ENCODE results near the gene ATP5F1E.
"Not testable (repeated sequence)": the region's sequence is repeated elsewhere in the genome, so short reads cannot be mapped to it uniquely, and the experiment has no call there.

Gene ATP5F1E

DNA sequence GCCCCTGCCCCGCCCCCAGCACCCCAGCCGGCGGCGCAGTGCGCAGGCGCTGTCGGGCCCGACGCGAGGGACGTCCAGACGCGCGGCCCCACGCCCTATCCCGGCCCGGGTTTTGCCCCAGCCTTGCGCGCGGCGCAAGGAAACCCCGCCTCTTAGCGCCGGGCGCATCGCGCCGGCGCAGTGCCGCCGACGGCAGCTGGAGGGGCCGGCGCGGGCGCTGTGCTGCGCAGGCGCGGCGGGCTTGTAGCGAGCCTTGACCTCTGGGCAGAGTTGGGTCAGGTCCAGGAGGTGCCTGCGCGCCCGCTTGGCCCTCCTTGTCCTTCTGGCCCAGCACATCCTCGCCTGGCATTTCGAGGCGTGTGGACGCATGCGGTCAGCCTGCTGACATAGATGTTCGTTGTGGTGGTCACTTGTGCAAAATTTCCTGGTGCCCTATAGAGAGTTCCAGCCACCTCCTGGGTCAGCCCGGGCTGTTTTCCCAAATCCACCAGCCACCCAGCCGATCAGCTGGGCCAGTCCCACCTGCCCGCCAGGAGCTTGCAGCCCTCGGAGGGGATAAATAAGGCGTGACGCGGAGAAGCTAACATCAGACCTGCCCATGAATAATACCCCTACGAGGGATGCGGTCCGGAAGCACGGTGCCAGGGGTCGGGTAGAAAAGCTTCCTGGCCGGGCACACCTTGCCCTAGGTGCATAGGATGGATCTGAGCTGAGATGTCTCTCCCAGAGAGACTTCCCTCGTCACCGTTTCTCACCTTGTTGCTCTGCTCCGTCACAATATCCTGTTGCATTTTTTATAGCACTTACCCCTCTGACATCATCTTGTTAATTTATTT, 10.9 kb upstream of the ATP5F1E start:
- DNase-seq, result peak; percentile 90

DNA sequence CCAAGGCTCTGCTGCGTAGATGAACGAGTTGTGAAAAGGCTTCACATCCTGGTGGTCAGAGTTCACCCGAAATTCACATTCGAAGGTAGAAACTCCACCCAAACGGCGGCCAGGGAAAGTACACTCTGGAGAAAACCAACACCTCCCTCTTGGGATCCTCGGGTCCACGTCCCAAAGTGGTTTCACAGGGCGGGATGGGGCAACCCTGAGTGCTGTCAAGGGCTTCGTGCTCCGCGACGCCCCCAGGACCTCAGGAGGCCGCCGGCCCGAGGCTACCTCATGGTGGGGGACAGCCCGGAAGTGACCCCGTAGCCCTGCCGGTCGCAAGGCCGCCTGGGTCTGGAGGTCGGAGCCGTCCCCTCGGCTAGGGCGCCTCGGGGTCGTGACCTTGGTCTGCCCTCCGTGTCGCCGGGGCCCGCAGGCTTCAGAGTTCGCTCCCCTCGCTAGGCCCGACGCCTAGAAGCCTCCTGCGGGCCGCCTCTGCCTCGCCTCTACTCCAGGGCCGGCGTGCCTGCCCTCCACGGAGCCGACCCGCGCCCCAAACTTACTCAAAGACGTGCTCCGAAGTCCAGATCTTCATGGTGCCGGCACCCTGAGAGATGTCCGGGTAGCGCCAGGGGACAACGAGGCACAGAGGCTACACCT, 10.1 kb upstream of the ATP5F1E start, which contains the start of gene PRELID3B:
TSS of gene PRELID3B (minus strand) at position 636 of the 645 bp plus-strand sequence. CDS start at position 580, 56 bp downstream.
- no peak for DNase-seq

DNA sequence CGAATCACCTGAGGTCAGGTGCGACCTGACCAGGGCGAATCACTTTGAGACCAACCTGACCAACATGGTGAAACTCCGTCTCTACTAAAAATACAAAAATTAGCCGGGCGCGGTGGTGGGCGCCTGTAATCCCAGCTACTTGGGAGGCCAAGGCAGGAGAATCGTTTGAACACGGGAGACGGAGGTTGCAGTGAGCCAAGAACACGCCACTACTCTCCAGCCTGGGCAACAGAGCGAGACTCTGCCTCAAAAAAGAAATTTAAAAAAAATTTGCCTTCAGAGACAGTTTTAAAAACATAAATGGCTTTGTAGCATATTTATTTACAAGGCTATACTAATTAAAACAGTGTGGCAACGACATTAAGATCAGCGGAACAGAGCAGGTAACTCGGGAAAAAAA, 9.4 kb upstream of the ATP5F1E start:
- DNase-seq, result not testable (repeated sequence)

DNA sequence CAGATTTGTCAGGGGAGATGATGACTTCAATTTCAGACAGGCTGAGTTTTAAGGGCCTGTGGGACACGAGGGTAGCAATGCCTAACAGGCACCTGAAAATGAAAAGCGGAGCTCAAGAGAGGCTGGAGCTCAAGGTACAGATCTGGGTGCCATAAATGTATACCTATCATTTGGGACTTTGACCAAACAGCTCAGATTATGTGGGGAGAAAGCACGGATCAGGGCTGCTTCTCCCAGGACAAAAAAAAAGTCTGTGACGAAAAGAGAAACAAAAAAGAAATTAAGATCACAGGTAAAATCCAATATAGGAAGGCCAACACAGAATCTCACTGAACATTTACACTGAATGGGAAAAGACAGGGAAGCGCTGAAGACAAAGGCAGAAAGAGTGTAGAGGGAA, 8.5 kb upstream of the ATP5F1E start:
- DNase-seq, result no peak

DNA sequence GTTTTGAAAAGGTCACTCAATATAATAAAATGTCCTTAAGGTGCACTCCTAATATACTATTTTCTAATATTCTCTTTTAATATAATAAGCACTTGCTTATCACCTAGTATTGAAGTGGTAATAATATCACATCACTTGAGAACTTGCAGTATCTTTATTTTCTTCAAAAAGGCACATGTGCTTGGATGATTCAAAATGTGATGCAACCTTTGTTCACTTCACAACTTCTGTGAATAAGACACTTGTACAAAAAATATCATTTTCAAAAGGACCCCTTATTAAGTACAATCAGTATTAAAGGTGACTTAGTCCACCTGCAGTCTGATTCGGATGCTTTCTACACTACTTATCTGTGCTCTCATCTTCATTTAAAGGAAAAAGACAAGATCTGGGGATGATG, 7.1 kb upstream of the ATP5F1E start:
- no peak for DNase-seq

DNA sequence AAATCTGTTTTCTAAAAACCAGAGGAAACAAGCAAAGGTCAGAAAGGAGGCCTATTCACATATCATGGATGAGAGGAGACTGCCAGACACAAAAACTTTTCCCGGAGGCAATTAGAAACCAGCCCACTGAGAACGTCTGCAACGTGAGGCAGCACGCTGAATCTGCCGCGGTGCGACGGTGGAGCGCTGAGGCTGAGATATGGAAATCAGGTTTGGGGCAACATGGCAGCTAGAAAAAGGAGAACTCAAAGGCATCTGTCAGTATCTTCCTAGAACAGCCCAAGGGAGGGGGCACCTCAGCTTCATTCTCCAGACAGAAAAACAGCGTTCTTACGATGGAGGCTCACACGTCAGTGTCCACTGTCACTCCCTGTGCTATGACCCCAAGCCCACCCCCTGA, 5.3 kb upstream of the ATP5F1E start:
- no peak for DNase-seq

DNA sequence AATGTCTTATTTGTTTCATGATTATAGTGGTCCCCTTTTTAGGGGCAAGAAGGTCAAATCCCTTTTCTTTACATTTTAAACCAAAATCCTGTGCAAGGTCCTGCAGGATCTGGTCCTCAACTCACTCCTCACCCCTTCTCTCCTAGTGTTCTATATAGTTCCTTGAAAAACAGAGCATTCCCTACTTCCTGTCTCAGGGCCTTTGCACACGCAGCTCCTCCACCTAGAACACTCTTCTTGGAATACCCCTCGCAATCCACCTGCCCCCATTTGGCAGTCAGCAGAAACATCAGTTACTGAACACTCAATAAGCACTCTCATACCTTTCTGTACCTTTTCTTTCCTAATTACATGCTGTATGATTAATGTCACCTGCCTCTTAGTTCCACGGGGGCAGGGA, 3.2 kb upstream of the ATP5F1E start:
- DNase-seq, result no peak

DNA sequence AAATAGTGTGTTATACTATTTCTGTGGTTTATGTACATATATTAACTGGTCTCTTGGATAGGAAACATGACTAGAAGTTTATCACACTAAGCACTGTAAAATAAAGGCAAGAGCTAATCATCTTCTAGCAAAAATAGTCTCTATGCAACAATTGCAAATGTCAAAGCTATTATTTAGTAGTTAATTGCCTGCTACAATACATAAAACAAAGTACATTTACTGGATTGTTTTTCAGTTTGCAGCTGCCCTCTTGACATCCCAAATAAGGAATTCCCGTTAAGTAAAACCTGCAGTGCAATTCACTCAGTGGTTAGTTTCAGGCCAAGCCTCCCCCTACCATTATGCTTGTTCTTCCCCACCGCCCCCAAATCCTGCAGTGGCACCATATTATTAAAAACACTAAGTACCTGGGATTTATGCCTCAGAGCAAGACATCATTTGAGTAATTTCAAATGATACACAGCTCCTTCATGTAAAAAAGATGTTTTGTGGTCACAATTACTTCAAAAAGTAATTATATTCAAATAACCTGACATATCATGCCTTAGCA, 1.6 kb upstream of the ATP5F1E start:
- no peak for DNase-seq

DNA sequence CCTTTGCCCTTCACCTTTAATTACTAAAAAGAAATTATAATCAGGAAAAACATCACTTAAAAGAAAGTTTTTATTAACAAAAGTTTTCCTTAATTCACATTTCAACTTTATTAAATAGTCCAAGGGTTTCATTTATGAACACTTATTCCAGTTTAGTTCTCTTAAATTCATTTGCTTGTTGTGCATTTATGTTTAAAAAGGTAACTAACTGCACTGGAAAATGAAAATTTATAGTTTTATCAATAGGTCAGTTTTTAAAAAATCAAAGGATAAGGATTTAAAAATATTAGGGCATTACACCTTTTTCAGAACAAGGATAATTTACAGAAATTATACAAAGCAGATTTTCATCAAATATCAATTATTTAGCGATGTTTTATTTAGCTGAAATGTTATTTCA, 958 bp upstream of the ATP5F1E start:
- DNase-seq, result no peak

DNA sequence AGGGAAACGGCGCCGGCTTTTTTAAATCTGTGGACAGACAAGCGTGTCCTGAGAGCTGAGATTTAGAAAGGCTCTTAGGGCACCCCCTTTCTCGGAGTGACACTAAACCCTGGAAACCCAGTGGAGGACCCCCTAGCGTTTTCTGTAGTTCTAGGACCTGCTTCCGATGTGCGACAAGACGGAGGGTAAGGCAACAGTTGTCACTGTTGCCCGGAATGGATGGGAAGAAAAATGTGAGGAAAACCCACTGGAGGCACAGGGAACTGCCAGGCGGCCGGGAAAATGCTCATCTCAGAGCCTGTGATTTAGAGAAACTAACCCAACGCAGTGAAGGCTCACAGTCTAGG, 551 bp upstream of the ATP5F1E start:
- DNase-seq, result peak; percentile 83

DNA sequence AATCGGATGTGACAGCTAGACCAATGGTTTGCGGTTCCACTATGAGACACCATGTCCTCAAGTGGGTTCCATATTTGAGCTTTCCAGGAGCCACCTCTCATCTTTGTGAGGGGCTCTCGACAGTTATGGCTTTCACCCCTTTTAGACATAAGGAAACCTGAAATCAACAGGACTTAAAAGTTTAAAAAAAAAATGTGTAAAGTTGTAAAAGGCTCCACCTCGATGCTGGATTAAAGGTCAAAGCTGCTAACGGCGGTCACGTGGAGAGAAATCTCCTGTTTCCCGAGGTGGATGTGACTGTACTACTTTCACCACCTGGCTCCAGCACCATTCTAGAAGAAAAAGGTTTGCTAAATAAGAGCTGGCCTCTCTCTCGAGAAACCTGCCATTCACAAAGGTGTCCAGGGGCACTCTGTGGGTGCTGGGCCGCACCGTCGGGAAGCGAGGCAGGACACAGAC, 542 bp downstream of the ATP5F1E start:
- DNase-seq, result no peak

DNA sequence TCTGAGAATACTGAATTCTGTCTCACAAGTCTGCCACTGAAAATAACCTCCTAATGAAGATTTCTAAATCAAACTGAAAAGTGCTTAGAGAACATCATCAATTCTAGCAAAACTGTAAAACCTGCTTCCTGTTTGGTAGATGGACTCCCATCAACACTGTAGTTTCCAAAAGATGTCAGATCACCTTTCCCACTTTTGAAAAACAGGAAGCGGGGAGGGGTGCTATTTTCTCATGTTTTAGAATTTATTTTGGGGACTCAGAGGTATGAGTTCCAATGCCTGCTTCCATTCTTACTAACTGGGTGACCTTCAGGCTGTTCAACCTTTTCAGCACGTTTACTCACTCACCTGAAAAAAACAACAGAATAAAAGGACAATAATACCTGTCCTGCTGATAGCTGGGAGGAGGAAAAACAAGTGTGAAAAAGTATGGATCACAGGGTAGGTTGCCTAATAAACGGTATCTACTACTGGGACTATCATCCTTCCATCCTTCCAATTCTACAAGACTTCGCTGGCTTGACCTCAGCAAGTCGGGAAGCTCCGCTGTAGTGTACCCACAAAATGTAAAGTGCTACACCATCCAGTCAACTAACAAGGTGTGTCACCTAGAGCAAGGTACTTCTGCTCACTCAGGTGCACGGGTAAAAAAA, 1.1 kb downstream of the ATP5F1E start:
- no peak for DNase-seq

DNA sequence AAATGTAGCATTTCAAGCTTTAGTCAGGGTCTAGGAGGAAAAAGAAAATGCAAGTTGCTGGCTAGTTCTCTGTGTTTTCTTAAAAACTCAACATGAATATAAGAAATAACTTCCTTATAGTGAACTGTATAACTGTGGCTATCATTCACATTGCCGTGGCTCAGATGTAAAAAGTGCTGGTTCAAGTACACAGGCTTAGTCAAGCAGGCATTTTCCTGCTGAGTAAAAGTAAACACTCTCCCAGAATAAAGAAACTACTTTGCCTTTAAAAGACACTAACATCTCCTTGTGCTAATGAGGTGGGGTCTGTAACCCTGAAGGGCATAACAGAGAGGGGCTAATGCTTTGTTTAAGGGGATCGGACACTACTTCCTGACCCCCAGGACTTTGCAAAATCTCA, 3.3 kb downstream of the ATP5F1E start:
- DNase-seq, result no peak

DNA sequence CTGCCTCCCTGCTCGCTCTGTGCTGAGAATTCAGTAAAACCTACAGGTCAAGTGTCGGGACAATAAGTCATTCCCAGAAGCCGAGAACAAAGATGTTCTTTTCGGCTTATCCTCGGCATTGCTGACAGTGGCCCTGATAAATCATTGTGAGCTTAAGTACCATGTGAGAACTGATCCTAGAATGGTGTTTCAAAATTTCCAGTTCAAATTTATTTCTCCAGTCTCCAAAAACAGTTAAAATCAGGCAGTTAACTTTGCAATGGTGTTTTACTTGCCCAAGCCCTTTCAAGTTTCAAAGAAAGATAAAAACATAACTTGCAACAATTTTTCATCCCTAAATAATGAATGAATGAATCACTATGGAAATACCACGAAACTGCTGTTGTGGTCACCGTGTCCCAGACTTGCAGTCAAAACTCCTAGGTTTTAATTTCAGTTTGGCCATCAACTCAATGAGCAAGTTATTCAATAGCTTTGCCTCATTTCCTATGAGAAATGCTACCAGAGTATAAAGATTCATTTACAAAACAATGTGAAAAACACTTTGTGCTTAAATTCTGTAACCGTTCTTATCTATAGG, 4.3 kb downstream of the ATP5F1E start:
- DNase-seq, result no peak

DNA sequence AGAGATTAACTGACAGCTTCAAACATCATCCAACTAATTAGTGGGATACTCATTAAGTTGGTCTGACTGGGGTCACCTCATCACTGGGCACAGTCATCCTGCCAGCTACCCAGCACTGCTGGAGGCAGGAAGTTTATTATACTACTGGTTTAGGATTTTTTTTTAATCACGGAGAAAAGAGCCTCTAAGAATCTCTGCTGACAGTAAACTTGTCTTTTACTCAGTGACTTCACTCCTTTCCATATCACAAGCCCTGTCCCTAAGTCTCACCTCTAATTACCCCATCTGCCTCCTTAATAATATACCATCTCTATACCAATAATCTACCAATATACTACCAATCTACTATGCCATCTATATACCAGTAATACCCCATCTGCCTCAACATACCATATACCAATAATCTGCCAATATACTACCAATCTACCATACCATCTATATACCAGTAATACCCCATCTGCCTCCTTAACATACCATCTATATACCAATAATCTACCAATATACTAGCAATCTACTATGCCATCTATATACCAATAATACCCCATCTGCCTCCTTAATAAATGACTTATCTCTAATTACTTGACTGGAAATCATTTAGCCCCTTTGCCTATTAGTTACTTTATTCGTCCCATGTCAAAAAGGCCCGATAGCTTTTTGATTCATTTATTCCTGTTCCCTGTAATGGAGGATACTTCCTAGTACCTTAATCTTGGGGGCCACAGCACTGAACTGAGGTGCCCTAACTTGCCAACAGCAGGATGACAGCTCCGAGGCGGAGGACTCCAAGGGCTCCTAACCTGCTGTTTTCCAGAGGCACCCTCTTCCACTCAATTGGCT, 5.0 kb downstream of the ATP5F1E start:
- DNase-seq, result no peak

DNA sequence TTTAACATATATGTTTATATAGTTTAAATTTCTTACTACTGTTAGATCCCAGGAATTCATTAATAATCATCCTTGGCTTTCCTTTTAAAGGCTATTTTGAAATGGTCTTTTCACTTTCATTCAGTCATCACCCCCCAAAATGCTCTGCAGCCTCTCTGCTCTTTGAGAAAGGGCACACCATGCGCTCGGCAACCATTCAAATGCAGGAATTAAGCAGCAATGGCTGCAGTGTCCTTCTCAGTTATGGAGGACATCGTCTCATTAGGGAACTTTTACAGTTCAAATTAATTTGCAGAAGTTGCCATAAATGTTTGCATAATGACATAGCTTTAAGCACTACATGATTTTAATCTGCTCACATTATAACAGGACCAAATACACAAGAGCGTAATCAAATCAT, 6.6 kb downstream of the ATP5F1E start:
- DNase-seq, result no peak

DNA sequence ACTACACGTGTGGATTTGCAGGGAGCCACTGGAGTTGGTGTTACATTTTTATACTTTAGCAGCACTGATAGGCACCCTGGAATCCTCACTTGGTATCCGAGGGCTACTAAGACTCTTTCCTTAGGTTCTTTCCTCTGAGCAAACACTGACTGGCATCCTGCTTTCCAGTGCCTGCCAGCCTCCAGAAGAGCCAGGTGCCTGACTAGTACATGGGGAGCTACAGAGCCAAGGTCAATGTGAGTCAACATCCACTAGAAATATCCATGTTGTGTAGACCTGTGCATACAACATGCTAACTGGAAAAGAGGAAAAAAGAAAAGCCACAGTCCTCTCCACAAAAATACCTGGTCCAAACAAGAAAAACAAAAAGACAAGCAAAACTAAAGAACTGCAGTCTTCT, 7.0 kb downstream of the ATP5F1E start:
- no peak for DNase-seq

DNA sequence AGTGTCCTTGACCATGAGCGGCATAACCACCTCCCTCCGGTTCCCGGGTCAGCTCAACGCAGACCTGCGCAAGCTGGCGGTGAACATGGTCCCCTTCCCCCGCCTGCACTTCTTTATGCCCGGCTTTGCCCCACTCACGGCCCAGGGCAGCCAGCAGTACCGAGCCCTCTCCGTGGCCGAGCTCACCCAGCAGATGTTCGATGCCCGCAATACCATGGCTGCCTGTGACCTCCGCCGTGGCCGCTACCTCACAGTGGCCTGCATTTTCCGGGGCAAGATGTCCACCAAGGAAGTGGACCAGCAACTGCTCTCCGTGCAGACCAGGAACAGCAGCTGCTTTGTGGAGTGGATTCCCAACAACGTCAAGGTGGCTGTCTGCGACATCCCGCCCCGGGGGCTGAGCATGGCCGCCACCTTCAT, 8.0 kb downstream of the ATP5F1E start:
- no peak for DNase-seq

DNA sequence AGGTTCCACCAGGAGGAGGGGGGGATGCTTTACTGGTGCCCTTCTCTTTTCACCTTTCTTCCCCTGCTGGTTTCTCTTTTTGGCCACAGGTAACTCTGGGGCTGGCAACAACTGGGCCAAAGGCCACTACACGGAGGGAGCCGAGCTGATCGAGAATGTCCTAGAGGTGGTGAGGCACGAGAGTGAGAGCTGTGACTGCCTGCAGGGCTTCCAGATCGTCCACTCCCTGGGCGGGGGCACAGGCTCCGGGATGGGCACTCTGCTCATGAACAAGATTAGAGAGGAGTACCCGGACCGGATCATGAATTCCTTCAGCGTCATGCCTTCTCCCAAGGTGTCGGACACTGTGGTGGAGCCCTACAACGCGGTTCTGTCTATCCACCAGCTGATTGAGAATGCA, 8.5 kb downstream of the ATP5F1E start:
- no peak for DNase-seq

DNA sequence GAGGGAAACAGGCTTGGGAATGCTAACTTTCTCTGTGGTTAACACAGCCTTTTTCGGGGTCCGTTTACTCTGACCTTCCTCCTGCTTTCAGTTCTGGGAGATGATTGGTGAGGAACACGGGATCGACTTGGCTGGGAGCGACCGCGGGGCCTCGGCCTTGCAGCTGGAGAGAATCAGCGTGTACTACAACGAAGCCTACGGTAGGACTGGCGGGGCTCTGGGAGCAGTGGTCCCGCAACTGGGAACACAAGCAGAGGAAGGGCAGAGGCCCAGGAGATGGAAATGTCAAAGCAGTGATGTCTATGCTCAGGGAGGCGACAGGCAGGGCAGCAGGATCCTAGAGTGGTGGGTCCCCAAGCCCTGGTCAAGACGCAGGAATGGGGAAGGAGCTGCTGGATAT, 9.4 kb downstream of the ATP5F1E start:
- no peak for DNase-seq

DNA sequence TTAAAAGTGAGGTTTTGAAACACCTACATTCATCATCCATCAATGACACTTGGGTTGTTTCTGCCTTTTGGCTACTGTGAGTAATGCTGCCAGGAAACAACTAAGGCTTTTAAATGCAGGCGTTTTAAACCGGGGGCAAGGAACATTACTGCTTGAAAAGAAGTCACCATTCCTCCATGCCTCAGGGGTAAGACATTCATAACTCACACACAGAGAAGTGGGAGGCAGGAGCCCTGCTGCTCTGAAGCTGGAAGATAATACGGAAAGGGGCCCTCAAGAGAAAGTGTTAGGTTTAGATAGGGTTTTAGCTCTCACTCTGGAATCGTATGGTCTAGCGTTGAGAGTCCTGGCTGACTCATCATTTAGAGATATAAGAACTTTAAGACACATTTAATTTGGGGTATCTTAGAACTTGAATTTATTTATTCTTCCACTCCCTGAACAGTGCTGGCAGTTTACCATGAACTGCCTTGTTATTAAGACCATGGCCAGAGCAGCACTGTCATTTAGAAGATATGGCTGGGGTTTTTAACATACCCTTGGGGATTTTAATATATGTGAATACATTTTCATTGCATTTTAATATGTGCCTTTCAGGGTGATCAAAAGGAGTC, 11.1 kb downstream of the ATP5F1E start:
- DNase-seq, result no peak

DNA sequence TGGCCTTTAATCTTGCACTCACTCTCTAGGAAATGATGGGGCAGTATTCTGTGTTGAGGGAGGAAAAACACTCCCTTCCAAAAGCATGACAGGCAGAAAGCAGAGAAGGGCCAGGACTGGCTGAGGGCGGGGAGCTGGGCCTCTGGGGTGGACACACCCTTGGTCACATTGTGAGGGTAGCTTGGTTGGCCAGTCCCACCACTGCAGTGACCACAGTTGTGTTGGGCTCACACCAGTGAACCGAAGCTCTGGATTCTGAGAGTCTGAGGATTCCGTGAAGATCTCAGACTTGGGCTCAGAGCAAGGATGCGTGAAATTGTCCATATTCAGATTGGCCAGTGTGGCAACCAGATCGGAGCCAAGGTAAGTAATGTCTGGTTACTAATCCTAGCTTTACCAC, 12.9 kb downstream of the ATP5F1E start, which contains the start of gene TUBB1:
TSS of gene TUBB1 (plus strand) at position 213 of the 400 bp plus-strand sequence. CDS start at position 307, 94 bp downstream.
- no peak for DNase-seq

Measured in NCI-H1092 (cell line).